CD4-positive, alpha-beta T cell treated with Interleukin-15 for 1 hour (primary cell): ENCODE measurements around the gene DNAL4.

Source experiments
- DNase-seq: peaks from one replicate; pipeline ENCODE4 v3.0.0-alpha.2; 2020

Gene DNAL4

GRCh38 chr22:38784035-38784434, 9.9 kb downstream of the DNAL4 start:
- DNase-seq = no peak

GRCh38 chr22:38783095-38783615, 10.8 kb downstream of the DNAL4 start:
- DNase-seq = no peak

DNA sequence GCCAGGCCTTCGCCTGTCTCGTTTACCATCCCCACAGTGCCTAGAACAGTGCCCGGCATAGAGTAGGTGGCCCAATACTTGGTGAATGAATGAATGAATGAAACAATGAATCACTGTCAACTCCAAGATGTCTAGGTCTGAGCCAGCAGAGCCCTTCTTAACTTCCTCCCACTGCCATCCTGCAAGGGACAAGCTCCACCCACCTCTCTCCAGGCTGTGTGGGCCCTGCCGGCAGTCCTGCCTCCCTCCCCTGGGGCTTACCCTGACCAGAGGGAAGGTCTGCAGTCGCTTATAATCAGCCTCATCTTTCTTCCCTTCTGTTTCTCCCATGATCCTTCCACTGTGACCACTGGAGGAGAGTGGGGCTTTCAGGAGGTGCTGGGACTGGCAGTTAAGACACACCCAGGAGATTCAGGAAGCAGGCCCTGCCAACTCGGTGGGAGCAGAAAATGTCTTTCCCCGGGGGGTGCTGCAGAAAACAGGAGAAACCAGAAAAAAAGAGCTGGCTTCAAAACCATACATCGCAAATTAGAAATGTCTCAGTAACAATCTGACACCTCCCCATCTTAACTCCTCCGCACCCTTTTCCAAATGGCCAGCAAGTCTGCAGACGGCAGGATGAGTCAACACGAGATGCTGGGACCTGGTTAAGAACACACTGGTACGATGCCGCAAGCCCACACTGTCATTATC, 11.4 kb downstream of the DNAL4 start:
- DNase-seq = no peak

- no peak for DNase-seq
Observed at GRCh38 chr22:38781033-38781432, 12.9 kb downstream of the DNAL4 start.

DNA sequence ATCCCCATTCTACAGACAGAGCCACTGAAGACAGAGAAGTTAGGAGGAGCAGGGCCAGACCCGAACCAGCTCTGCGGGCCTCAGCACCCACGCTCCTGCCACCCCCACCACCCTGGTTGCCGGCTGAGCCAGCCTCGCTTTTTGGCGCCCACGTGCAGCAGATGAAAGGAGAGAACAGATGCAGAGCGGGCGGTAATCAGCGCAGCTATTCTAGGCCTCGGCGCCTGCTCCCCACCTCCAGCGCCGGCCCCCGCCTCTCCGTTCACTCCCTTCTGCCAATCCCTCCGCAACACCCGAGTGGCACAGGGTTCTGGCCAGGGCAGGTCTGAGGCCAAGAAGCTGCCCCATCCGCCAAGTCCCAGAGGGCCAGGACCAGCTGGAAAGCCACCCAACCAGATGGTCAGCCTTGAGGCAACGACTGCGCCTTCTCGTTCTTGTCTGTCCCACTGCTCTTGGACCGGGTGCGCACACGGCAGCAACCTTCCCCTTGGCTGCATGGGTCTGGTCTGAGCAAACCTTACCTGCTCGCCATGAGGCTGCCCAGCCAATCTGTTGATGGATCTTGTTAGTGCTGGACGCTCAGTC, 16.8 kb downstream of the DNAL4 start:
- no peak for DNase-seq

DNA sequence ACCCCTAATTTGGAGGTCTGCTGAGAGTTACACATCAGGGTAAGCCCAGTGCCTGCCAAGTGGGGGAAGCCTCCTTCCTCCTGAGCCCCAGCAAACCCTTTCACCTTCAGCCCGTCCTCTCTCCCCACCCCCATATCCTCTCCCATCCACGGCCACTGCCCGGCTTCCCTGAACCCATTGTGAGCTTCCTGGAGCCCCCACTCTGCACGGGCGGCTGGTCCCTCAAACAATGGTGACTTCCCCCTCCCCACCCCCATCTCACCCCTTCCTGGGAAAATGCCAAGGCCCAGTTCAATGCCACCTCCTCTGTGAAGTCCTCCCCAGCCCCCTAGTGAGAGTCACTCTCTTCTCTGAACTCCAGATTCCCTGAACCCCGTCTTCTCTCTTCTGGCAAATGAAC, 17.9 kb downstream of the DNAL4 start:
- no peak for DNase-seq

DNA sequence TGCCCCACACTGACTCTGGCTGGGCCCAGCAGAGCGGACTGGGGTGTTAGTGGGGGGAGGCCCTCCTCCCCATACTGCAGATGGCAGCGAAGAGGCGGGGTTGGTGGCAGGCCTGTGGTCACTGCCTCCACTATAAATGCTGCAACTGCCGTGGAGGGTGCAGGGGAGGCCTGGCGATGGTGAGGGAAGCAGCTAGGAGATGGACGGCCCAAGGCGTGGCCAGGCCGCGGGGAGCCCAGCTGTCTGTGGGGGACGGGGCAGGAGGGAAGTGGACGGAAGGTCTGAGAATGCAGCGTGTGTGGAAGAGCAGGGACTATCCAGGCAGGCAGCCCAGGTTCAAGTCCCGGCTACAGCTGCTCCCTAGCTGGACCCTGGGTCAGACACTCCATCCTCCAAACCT, 18.3 kb downstream of the DNAL4 start:
- DNase-seq = no peak

DNA sequence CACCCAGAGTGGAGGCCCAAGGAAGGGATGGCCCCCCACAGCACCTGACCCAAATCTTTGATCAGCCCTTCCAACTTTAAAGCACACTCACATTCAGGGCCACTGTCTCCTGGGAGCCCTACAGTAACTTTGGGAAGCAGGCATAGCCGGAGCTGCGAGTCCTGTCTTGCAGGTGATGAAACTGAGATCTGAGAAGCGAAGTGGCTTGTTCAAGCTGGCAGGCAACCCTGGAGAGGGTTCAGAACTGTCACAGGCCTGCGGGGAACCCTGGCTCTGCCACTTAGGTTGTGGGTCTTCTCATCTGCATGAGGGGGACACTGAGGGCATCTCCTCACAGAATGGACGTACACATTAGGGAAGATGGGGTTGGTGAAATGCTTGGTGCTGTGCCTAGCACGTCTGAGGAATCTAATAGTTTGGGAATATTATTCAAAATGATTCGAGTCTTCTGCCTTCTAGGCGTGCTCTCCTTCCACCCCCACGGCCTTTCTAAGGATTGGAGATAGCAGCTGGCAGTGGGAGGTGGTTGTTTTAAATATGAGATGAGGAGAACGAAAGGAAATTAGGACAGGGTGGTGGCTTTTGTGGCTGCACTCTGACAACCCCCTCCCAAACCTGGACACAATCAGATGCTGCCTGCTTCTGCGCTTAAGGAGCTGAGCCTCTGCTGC, 19.3 kb downstream of the DNAL4 start:
- no peak for DNase-seq

- no peak for DNase-seq
Observed at GRCh38 chr22:38773363-38773946, 20.5 kb downstream of the DNAL4 start.

DNA sequence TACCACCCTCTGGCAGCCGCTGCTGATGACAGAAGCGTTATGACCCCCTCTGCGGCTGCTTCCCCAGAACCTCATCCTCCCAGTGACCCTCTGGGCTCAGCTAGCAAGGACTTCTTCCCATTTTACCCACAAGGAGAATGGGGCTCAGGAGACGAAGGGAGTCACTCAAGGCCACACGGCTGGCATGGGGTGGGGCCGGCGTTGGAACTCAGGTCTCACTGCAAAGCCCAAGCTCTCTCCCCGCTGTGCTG, 21.4 kb downstream of the DNAL4 start:
- DNase-seq = no peak

- no peak for DNase-seq
Observed at GRCh38 chr22:38770257-38770949, 23.5 kb downstream of the DNAL4 start.

GRCh38 chr22:38768036-38768435, 25.9 kb downstream of the DNAL4 start:
- no peak for DNase-seq

- no peak for DNase-seq
Observed at GRCh38 chr22:38767313-38767712, 26.6 kb downstream of the DNAL4 start.

DNA sequence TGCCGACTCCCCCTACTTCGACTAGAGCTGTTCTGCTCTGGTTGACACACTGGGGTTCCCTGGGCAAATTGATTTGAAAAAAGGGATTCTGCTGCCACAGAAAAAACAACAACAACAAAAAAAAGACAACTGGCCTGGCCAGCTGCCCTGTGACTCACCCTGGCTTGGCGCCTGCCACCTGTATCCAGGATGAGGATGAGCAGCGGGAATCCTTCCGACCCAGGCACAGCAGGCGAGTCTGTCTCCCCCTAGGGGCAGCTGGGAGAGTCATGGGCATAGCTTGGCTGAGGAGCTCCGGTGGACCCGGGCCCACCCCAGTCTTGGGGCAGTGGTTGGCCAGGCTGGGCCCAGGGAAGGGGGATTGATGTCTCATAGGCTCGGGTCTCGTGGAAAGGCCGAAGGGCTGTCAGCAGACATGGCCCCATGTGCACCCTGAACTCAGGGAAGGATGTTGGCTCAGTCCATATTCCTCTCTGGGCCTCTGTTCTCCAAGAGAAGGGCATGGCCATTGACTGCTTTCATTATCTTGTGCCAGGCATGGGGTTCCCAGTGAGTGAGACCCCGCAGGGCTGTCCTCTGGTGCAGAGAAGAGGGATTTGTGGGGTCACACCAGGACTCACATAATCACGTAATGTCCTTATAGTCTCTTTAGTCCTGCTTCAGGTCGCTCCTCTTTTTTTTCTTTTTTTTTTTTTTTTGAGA, 27.7 kb downstream of the DNAL4 start:
- peak; percentile 46 for DNase-seq

DNA sequence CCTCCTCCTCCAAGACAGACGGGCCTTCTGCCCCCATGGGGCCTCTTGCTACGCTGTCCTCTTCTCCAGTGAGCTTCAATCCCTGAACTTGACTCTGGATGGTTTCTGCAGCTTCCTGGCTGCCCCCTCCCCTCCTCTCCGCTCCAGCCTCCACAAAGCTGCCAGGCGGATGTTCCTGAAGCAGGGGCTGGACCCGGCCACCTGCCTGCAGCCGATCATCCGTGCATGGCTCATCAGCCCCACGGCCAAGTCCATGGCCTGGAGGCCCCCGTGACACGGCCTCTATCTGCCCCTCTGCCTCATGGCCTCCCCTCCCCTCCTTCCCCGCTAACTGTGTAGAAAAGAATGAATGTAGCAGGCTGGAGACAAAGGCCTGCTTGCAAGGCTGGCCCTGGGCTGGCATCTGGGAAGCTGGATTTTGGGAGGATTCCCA, 31.4 kb downstream of the DNAL4 start:
- DNase-seq = no peak

DNA sequence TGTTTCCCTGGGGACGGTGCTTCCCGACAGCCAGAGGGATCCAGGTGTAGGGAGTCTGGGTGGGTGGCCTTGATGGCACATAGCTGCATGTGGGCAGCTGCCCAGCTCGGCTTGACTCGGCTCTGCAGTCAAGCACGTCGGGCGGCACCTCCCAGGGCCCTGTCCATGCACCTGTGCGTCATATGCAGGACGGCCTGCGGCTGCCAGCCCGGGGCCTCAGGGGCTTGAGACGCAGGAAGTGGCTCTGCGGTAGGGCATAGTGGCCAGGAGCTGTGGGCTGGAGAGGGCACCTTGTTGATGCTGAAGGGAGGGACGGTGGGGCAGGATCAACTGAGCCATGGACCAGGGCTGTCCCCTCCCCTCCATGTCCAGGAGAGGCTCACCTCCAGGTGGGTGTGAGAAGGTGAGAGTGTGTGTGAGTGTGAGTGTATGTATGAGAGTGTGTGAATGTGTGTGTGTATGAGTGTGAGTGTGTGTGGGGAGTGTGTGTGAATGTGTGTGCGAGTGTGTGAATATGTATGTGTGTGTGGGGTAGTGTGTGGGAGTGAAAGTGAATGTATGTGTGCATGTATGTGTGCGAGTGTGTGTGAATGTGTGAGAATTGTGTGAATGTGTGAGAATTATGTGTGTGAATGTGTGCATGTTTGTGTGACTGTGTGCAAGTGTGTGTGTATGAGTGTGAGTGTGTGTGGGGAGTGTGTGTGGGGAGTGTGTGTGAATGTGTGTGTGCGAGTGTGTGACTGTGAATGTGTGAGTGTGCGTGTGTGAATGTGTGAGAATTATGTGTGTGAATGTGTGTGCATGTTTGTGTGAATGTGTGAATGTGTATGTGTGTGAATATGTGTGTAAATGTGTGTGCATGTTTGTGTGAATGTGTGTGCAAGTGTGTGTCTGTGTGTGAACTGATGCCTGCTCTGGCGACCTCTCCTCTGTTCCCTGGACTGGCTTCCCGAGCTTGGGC, 32.5 kb downstream of the DNAL4 start:
- no peak for DNase-seq

- DNase-seq = no peak
Observed at GRCh38 chr22:38760477-38761201, 33.3 kb downstream of the DNAL4 start.

DNA sequence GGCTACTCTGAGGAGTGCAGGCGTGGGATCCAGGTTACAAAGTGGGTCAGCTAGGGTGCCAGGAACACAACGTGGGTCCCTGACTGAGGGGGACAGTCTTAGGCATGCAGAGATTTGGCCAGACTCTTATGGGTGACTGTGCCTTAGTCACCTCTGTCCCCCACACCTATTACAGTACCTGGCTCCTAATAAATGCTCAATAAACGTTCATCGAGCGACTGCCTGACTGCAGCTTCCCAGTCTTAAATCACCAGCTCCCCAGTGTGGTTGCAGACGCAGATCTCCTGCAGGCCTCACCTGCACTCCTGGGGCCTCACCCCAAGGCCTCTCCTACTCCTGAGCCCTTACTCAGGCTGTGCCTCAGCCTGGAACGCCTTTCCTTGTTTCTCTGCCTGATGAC, 34.9 kb downstream of the DNAL4 start:
- no peak for DNase-seq

DNA sequence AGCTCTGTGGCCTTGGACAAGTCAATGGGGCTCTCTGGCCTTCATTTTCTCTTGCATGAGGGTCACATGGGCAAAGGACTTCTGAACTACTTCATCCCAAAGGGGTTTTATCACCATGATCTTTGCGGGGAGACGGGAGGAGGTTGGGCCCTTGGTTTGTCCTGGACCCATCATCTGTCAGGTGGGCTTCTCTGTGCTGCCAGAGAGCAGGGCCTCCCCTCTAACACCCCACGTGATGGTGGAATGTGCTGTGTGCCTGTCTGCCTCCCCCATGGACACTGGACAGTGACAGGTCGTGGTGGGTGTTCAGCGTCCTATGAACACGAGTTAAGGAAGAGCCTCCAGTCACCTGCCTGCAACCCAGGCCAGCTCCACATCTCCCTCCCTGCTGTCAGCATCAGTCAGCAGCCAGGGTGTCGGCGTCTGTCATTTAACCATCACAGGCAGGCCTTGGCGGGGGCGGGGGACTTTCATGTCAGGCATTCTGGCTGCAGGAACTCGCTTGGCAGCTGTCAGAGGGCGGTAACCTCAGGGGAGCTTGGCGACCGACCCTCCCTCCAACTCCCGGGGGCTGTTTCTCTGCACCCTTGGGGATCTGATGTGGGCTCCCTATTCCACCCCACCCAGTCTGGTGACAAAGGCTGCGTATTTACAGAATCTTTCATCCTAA, 35.5 kb downstream of the DNAL4 start:
- peak; percentile 60 for DNase-seq

- DNase-seq = no peak
Observed at GRCh38 chr22:38757464-38757757, 36.5 kb downstream of the DNAL4 start.
